Activated effector memory CD4-positive, alpha-beta T cell treated with anti-CD3 and anti-CD28 coated beads, Interleukin-2, amount 50 U/mL, for 16 hours (primary cell): ENCODE measurements around the gene STK32C.
"Not testable (repeated sequence)": the region's sequence is repeated elsewhere in the genome, so short reads cannot be mapped to it uniquely, and the experiment has no call there.

Experiments used
- DNase-seq: peaks from one replicate; pipeline ENCODE4 v3.0.0-alpha.2; 2020

The STK32C gene

DNA sequence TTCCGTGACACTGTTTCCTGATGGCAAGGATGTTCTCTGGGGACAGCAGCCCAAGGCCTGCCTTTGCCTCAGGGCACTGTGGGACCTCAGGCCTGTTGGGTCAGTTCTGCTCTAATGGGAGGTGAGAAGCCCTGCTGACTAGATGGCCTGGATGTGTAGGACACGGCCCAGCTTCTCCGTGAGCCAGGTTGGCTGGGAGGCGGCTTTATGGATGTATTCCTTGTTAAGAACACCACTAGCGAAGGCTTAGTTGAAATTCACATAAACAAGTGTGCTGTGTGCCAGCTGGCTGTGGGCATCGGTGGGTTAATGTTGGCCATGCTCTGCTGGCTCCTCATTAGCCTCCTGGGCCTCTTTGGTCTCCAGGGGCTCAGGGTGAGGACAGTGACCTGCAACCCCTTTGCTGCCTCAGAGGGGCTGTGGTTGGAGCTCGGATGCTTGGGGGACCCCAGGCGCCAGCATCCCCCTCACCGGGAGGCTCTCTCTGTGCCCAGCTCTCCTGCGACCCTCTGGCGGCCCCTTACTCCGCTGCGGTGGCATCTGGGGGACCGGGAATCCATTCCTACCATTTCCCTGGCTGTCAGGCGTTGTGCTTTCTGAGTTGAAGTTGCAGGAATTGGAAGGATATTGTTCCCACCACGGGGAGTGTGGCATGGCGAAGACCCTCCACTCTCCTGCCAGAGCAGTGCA, 143.8 kb downstream of the STK32C start:
- DNase-seq, result no peak

DNA sequence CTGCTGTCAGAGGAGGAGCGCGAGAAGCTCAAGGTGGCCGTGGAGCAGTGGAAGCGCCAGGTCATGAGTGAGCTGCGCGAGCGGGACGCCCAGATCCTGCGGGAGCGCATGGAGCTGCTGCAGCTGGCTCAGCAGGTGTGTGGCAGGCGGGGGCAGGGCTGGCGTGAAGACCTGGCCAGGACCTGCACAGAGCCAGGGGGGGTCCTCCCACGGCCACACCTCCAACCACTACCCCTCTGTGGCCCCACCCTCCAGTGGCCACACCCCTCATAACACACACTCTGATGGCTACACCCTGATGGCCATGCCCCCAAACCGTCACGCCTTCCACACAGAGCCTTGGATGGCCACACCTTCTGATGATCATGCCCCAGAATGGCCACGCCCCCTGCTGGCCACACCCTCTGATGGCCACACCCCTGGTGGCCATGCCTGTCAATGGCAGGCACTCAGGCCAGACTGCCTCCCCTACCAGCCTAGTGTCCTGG, 144.4 kb downstream of the STK32C start:
- DNase-seq, result peak; percentile 79

DNA sequence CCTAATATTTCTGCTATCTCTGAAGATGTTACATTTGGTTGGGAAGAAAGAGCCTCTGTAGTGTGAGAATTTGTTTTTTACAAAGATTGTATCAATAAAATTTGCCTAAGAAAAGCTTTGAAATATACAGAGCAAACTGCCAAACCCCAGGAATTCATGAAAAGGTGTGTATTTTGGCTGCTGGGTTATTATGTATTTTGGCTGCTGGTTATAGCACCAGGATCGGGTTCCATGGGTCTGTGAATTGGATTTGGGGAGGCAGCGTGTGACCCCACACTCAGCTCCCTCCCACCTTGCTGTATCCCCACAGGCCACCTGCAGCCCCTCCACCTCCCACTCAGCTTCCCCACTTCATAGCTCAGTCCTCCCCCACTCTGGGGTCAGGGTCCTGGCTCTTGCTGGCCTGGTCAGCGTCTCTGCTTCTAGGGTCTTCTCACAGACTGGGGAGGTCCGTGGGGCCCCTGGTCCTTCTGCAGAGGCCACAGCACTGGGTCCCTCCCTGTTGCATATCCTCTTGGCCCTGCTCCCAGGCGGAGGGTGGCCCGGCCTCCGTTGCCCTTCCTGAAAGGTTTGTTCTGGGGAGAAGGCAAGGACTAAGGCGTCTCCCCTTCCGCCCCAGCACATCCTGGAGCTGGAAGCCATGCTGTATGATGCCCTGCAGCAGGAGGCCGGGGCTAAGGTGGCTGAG, 145.0 kb downstream of the STK32C start:
- no peak for DNase-seq

DNA sequence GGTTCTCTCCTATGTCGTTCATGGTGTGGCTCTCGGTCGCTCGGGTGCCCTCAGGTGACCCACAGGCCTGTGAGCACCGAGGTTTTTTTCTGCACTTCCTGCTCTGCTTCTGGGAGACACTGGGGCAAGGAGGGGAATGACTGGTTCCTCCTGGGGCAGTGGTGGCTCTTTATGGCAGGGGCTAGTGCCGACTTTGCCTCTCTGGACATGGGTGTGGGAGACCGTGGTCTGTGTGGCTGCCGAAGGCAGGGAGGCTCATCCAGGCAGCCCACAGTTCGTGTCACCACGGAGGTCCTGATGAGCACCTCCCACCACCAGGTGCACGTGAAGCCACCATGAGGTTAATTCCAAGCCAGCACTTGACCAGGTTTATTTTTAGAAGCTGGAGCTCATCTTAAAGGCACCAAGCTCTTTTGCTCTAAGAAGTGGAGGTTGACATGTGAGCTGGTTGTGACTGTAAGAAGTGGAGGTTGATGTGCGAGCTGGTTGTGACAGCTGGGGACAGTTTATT, 145.7 kb downstream of the STK32C start:
- DNase-seq, result peak; percentile 69

DNA sequence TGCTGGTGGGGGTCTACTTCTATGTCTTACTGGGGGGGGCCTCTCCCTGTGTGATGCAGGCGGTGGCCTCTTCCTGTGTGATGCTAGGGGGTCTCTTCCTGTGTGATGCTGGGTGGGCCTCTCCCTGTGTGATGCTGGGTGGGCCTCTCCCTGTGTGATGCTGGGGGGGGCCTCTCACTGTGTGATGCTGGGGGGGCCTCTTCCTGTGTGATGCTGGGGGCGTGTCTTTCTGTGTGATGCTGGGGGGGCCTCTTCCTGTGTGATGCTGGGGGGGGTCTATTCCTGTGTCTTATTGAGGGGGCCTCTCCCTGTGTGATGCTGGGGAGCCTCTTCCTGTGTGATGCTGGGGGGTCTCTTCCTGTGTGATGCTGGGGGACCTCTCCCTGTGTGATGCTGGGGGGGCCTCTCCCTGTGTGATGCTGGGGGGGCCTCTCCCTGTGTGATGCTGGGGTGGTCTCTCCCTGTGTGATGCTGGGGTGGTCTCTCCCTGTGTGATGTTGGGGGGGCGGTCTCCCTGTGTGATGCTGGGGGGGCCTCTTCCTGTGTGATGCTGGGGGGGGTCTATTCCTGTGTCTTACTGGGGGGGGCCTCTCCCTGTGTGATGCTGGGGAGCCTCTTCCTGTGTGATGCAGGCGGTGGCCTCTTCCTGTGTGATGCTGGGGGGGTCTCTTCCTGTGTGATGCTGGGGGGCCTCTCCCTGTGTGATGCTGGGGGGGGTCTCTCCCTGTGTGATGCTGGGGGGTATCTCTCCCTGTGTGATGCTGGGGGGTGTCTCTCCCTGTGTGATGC, 146.7 kb downstream of the STK32C start:
- peak; percentile 71 for DNase-seq

DNA sequence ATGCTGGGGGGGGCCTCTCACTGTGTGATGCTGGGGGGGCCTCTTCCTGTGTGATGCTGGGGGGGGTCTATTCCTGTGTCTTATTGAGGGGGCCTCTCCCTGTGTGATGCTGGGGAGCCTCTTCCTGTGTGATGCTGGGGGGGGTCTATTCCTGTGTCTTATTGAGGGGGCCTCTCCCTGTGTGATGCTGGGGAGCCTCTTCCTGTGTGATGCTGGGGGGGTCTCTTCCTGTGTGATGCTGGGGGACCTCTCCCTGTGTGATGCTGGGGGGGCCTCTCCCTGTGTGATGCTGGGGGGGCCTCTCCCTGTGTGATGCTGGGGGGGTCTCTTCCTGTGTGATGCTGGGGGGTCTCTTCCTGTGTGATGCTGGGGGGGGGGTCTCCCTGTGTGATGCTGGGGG, 147.5 kb downstream of the STK32C start:
- not testable (repeated sequence) for DNase-seq

DNA sequence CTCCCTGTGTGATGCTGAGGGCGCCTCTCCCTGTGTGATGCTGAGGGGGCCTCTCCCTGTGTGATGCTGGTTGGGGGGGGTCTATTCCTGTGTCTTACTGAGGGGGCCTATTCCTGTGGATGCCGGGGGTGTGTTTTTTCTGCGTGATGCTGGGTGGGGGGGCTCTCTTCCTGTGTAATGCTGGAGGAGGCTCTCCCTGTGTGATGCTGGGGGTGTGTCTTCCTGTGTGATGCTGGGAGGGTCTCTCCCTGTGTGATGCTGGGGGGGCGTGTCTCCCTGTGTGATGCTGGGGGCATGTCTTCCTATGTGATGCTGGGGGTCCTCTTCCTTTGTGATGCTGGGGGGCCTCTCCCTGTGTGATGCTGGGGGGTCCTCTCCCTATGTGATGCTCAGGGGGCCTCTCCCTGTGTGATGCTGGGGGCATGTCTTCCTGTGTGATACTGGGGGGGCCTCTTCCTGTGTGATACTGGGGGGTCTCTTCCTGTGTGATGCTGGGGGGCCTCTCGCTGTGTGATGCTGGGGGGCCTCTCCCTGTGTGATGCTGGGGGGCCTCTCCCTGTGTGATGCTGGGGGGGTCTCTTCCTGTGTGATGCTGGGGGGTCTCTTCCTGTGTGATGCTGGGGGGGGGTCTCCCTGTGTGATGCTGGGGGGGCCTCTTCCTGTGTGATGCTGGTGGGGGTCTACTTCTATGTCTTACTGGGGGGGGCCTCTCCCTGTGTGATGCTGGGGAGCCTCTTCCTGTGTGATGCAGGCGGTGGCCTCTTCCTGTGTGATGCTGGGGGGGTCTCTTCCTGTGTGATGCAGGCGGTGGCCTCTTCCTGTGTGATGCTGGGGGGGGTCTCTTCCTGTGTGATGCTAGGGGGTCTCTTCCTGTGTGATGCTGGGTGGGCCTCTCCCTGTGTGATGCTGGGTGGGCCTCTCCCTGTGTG, 148.2 kb downstream of the STK32C start:
- peak; percentile 75 for DNase-seq

DNA sequence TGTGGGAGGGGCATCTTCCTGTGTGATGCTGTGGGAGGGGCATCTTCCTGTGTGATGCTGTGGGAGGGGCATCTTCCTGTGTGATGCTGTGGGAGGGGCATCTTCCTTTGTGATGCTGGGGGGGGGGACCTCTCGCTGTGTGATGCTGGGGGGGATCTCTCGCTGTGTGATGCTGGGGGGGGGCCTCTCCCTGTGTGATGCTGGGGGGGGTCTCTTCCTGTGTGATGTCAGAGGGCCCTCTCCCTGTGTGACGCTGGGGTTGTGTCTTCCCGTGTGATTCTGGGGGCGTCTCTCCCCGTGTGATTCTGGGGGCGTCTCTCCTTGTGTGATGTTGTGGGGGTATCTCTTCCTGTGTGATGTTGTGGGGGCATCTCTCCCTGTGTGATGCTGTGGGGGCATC, 148.9 kb downstream of the STK32C start:
- peak; percentile 70 for DNase-seq

DNA sequence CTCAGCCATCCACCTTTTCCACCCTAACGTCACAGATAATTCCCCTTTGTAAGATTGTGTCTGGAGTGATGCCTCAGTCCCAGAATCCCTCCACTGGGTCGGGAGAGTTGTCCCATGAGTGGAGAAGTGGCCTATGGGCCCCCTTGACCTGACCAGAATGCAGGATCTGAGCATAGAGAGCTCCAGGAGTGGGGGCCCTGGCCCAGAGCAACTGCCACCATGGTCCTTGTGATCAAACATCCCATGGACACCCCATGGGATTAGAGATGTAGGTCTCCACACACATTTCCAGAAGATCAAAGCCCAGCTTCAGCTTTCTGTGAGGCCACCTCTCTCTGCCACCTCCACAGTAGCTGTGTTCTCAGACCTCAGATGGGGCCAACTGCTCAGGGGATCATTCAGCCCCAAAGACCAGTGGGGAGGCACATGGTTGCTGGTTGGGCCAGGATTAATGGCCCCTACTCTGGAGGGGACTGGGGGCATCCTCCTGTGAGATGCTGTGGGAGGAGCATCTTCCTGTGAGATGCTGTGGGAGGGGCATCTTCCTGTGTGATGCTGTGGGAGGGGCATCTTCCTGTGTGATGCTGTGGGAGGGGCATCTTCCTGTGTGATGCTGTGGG, 149.5 kb downstream of the STK32C start:
- DNase-seq, result peak; percentile 75
